Measurements from ENCODE around the gene SMURF1.
A peak's percentile ranks its signal among the peaks of the same experiment; 100 is the strongest.
"Not testable (repeated sequence)": the region's sequence is repeated elsewhere in the genome, so short reads cannot be mapped to it uniquely, and the experiment has no call there.

Gene SMURF1

DNA sequence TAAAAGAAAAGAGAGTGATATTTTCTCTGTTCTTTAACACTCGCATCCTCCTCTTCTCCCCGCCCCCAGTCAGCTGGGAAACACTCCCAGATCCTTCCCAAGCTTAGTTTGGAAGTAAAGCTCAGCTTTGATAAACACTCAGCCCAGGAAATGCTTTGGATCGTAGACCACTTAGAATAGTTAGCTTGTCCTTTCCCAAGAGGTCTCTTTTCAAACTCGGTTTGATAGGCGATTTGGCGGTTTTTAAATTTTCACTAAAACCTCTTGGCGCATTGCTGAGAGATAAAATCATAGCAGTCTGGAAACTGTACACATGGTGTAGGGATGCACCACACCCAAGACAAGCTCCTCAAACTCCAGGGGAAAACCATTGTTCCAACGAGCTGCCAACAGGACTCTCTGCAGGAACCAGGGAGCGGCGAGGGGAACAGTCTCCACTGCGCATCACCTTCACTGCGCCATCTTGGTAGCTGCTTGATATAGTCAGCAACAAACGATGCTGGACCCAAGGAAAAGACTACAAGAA is 22.3 kb downstream of the SMURF1 start:
- no peak for DNase-seq (ENCODE audit: low spot score)

DNA sequence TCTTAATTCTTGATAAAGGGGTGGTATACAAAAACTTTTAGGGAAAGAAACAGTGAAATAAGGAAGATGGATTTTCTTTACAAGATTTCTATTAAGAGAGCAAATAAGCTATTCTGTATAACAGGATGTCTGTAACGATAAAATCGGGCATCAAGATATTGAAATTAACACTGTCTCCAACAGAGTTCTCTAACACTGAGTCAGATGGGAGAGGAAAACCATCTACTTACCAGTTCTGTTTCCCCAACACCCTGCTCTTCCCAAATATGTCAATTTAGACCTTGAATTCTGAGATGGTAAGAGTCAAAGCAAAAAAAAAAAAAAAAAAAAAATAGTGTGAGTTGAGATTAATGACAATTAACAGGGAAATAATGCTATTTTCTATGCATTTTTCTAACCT is 23.0 kb downstream of the SMURF1 start:
- DNase-seq (ENCODE audit: low spot score) = no peak

DNA sequence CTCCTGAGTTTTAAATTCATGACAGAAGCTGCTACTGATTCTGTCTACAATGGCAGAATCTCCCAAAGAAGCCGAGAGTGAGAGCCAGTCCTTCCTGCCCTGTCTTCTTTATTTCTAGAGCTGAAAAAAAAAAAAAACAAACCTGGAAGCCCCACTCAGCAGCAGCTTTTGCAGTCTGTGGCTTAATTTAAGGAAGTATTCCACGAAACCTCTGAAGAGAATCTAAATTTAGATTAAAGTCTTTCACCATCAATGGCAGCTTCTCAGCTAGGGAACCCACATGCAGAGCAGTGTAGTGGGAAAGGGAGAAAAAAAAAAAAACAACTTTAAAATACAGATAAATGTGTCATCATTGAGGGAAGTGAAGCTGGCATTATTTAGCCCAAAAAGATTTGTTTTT is 23.4 kb downstream of the SMURF1 start:
- DNase-seq (ENCODE audit: low spot score) = no peak

GRCh38 chr7:99118077-99118476 is 25.8 kb downstream of the SMURF1 start:
- no peak for DNase-seq (ENCODE audit: low spot score)

- DNase-seq (ENCODE audit: low spot score) = no peak
Measured at GRCh38 chr7:99116144-99116543, 27.8 kb downstream of the SMURF1 start.

GRCh38 chr7:99115379-99115778 is 28.5 kb downstream of the SMURF1 start:
- no peak for DNase-seq (ENCODE audit: low spot score)

DNA sequence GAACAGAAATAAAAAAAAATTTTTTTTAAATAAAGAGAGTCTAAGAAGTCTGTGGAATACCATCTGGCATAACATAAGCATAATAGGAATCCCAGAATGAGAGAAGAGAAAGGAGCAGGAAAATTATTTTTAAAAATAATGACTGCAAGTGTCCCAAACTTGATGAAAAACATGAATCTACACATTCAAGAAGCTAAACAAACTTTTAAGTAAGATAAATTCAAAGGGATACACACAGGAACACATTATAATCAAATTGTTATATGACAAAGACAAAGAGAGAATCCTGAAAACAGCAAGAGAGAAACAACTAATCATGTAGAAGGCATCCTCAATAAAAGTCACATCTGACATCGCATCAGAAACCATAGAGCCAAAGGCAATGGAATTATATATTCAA is 30.9 kb downstream of the SMURF1 start:
- no peak for DNase-seq (ENCODE audit: low spot score)

GRCh38 chr7:99112097-99112496 is 31.8 kb downstream of the SMURF1 start:
- no peak for DNase-seq (ENCODE audit: low spot score)

GRCh38 chr7:99111591-99111990 is 32.3 kb downstream of the SMURF1 start:
- no peak for DNase-seq (ENCODE audit: low spot score)

DNA sequence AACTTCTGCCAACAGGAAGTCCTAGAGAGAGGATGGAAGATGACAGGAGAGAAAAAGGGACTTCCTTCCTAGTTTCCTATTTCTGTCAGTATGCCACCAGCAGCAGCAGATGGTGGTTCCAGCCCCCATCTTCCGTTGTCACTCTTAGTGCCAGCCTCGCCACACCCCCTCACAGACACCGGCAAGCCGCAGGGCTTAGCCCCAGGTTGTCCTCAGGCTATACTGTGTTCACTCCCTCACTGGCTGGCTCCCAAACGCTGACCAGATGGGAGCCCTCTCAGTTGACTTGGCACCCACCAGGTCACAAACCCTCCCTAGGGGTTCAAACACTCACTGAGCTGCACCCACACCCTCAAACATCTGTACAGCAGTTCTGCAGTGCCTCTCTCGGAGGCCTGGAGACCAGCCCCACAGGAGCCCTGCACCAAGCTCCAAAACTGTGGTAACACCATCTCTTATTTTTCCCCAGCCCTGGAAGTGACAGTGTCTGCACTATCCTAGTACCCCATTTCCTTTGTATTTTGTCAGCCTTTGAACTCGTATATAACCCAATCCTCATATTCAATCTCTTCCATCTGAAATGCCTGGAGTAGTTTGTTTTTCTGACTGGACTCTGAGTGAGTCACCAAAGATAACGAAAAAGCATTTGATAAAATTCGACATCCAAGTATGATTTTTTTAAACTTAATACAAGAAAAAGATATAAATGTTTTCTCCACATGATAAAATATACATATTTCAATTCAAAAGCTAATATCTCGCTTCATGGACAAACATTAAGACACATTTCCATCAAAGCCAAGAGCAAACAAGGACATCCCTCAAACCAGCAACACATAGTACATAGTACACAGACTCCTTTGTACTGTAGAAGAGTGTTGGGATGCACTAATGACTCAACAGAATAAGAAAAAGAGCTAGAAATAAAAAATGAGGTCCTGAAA is 34.5 kb downstream of the SMURF1 start:
- no peak for DNase-seq (ENCODE audit: low spot score)

DNA sequence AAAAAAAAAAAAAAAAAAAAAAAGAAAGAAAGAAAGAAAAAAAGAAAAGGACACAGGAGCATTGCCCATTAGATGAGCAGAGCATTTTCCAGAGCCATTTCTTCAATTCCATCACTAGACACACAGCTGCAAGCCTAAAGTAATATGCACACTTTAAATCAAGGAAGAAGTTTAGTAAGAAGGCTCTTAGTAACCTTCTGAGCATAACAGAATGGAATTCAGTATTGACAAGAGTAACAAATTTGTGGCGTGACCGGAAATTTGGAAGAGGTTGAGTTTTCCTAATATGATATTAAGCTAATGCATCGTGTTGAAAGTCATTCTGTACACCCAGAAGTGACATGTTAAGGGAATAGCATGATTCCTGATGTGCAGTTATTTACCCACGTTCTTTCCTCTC is 35.3 kb downstream of the SMURF1 start:
- DNase-seq (ENCODE audit: low spot score) = no peak

DNA sequence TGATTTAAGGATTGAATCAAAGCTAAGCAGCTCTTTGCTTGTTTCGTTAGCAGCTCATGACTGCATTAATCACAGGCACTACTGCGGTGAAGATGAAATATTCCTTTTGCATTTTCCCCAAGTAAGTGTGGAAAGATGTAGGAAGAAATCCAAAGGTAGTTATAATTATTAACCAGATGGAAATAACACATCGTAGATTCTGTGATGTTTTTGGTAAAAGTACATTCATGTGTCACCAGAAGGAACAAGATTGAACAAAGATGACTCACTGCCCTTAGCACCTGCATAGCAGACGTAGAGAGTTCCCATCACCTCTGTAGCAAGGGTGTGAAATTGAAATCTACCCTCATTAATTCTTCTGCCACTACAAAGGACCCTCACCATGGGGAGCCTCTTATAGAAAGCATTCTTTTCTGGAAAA is 37.1 kb downstream of the SMURF1 start:
- DNase-seq (ENCODE audit: low spot score) = no peak

DNA sequence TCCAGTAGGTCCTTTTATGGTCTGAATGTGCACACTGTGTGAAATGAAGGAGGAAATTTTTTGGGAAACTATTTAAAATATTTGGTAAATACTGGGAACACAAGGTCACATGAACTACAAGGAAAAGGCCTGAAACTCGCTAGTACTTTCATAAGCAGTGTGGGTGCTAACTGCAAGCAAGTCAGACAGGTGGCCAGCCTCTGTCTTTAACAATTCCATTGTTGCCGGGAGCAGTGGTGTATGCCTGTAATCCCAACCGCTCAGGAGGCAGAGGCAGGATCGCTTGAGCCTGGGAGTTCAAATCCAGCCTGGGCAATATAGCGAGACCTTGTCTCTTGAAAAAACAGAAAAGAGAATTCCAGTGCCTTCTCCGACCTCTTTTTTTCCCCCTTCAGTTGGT is 37.5 kb downstream of the SMURF1 start:
- no peak for DNase-seq (ENCODE audit: low spot score)

DNA sequence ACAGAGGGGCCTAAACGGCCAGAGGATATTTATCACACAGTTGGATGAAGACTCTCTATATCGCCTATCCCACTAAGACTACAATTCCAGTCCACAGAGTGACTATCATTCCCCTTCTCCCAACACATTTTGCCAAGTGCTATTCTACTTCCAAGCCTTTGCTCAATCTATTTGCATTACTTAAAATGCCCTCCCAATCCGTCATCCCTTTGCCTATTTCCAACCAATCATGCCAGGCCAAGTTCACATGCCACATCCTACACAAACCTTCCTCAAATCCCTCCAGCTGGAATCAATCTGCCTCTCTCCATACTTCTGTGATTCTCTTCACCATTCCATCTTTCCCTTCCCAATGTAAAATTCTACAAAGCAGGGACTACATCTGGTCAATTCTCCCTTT is 38.2 kb downstream of the SMURF1 start:
- no peak for DNase-seq (ENCODE audit: low spot score)

DNA sequence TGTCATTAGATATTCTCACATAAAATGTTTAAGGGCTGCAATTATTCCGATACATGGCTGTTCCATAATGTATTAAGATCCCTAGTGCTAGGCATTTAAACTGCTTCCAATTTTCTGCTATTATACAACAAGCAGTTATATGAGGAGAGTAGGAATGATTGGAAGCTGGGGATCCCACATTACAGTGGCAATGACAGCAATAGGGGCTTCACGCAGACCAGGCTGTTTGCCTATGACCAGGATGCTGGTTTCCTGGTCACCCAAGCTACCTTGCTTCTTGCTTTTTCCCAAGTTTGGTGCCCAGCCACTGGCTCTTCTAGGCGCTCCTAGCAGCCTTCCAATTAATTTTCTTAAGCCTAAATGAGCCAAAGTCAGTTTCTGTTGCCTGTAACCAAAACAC is 39.3 kb downstream of the SMURF1 start:
- DNase-seq (ENCODE audit: low spot score) = no peak

DNA sequence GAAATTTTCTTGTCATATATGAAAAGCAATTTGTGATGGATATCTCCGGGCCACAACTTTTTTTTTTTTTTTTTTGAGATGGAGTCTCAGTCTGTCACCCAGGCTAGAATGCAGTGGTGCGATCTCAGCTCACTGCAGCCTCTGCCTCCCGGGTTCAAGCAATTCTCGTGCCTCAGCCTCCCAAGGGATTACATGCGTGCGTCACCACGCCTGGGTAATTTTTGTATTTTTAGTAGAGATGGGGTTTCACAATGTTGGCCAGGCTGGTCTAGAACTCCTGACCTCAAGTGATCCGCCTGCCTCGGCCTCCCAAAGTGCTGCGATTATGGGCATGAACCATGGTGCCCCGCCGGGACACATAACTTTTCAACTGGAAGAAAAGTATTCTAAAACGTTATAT is 40.1 kb downstream of the SMURF1 start:
- DNase-seq (ENCODE audit: low spot score) = not testable (repeated sequence)

- DNase-seq (ENCODE audit: low spot score) = no peak
Measured at GRCh38 chr7:99102809-99103690, 40.9 kb downstream of the SMURF1 start.

GRCh38 chr7:99102361-99102760 is 41.5 kb downstream of the SMURF1 start:
- no peak for DNase-seq (ENCODE audit: low spot score)

GRCh38 chr7:99101516-99101915 is 42.4 kb downstream of the SMURF1 start:
- not testable (repeated sequence) for DNase-seq (ENCODE audit: low spot score)

GRCh38 chr7:99099499-99100077 is 44.3 kb downstream of the SMURF1 start:
- no peak for DNase-seq (ENCODE audit: low spot score)

DNA sequence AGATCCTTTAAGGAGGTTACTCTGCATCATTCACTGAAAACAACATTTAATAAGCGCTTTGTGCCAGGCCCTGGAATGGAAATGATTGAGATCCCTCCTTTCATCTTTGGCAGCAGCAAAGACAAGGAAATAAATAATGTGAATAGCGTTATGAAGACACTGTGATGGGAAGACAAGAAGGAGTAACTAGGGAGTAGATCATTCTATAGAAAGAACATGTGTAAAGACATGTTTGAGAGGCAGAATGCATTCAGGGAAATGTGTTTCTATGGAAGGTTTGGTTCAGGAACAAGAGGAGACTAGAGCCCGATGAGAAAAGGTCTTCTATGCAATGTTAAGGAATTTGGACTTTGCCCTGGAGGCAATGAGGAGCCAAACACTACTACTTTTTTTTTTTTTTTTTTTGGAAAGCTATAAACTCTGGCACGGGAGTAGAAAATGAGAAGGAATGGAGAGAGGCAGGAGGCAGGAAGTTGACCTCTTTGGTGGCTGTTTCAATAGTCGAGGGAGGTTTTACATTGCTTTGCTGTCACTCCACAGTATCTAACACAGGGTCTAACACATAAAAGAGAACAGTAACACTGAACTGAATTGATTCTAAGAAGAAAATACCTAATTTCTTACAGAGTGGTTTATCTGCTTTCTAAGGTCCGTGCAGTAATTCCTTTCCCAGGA is 44.9 kb downstream of the SMURF1 start:
- peak; percentile 49 for DNase-seq (ENCODE audit: low spot score)

Data from iPS-NIHi11 (cell line).